GM12878 (cell line): Measurements from ENCODE around the gene C19orf38. TPM values are rescaled to one million over a fixed set of nuclear protein-coding genes. Genes with fewer than 3 reads are reported as not detected.

Experiments
- ATAC-seq: fragments of 200-7000 bp; cut with Tn5 transposase; 3 replicates; pipeline ENCODE4 v1.9.1; 2020; ENCODE audit warnings: mild to moderate bottlenecking, moderate library complexity
- BruUV-seq: library from RNA; stranded (reverse); fragments of 400-500 nt; replicated peaks from 2 replicates; lab custom pipeline; 2021; lab: Mats Ljungman, UMichigan
- CTCF ChIA-PET: fragments of 300-600 bp; sonication (Branson Sonifier 250); formaldehyde crosslinking; extraction: SDS; loops from one replicate; lab custom pipeline; 2021; ENCODE audit warnings: inconsistent platforms; lab: Yijun Ruan, JAX
- POLR2A ChIA-PET: fragments of 350-600 bp; formaldehyde crosslinking; extraction: SDS; loops from one replicate; lab custom pipeline; 2021; ENCODE audit warnings: inconsistent platforms; lab: Charles Lee
- RAD21 ChIA-PET: fragments of 300-600 bp; sonication (Branson Sonifier 250); formaldehyde crosslinking; loops from one replicate; lab custom pipeline; 2023; ENCODE audit warnings: antibody characterized with exemption; ENCODE audit not compliant: unreplicated experiment; lab: Charles Lee
- SMC1A ChIA-PET: fragments of 300-600 bp; sonication (Branson Sonifier 250); formaldehyde crosslinking; loops from one replicate; lab custom pipeline; 2023; ENCODE audit not compliant: unreplicated experiment, uncharacterized antibody; lab: Charles Lee
- DNase-seq: peaks from one replicate; pipeline ENCODE4 v3.0.0-alpha.2; 2011; ENCODE audit warnings: low read depth, low spot score
- FAIRE-seq: peaks from 3 replicates; lab custom pipeline; 2011; peaks lifted over from hg19 to GRCh38; lab: Jason Lieb, UNC
- H2AFZ ChIP-seq: 2 replicates; pipeline ENCODE4 v1.6.0; 2011; ENCODE audit warnings: low read depth, low read length, control low read depth; ENCODE audit not compliant: control insufficient read depth
- H3K27ac ChIP-seq: 2 replicates; pipeline ENCODE4 v1.5.1; 2011; ENCODE audit warnings: control low read depth; ENCODE audit not compliant: control insufficient read depth, insufficient read depth
- H3K27me3 ChIP-seq, 2 experiments: replicated peaks in 1 of 2; 2 replicates each; pipeline versions ENCODE4 v1.6.0 to v1.6.1; 2011; ENCODE audit warnings: low read length in 1 of 2; ENCODE audit not compliant: control insufficient read depth in 2 of 2, insufficient read depth in 2 of 2
- H3K36me3 ChIP-seq, 2 experiments: 2 replicates each; pipeline ENCODE4 v1.5.1; 2011; ENCODE audit warnings: low read length in 1 of 2; ENCODE audit not compliant: control insufficient read depth in 2 of 2, insufficient read depth in 2 of 2
- H3K4me1 ChIP-seq: 2 replicates; pipeline ENCODE4 v1.6.1; 2011; ENCODE audit warnings: mild to moderate bottlenecking, low read length, moderate library complexity, mixed read lengths; ENCODE audit not compliant: control insufficient read depth, insufficient read depth
- H3K4me2 ChIP-seq: 2 replicates; pipeline ENCODE4 v1.6.0; 2011; ENCODE audit warnings: control low read depth; ENCODE audit not compliant: control insufficient read depth, insufficient read depth
- H3K4me3 ChIP-seq: fragments of 200-600 bp; sonication (generic); 2 replicates; pipeline ENCODE4 v1.5.1; 2016
- H3K79me2 ChIP-seq: 2 replicates; pipeline ENCODE4 v1.6.0; 2011; ENCODE audit warnings: low read length; ENCODE audit not compliant: control insufficient read depth, insufficient read depth
- H3K9ac ChIP-seq: 2 replicates; pipeline ENCODE4 v1.8.0; 2011; ENCODE audit warnings: low read length, control low read depth, mixed read lengths; ENCODE audit not compliant: control insufficient read depth, insufficient read depth
- H3K9me3 ChIP-seq: replicated peaks from 3 replicates; pipeline ENCODE4 v1.5.1; 2011; ENCODE audit warnings: mild to moderate bottlenecking, low read length; ENCODE audit not compliant: control insufficient read depth, insufficient read depth
- H4K20me1 ChIP-seq: 2 replicates; pipeline ENCODE4 v1.6.0; 2011; ENCODE audit not compliant: control insufficient read depth, insufficient read depth
- BCL3 ChIP-seq: IDR thresholded peaks from 2 replicates; pipeline ENCODE4 v1.6.1; 2011; ENCODE audit warnings: borderline replicate concordance, low read depth, mild to moderate bottlenecking, moderate library complexity, low read length; ENCODE audit not compliant: insufficient read depth, poor library complexity, severe bottlenecking
- ETV6 ChIP-seq, 2 experiments: fragments of 450-650 bp in 1 of 2; IDR thresholded peaks in 1 of 2; conservative IDR thresholded peaks in 1 of 2; 2 replicates each; pipeline ENCODE4 v1.6.1; 2014; ENCODE audit warnings: antibody characterized with exemption in 1 of 2, borderline replicate concordance in 1 of 2, low read depth in 1 of 2, mild to moderate bottlenecking in 1 of 2, moderate library complexity in 1 of 2
- FOXK2 ChIP-seq: fragments of 450-650 bp; IDR thresholded peaks from 2 replicates; pipeline ENCODE4 v1.6.1; 2017; ENCODE audit warnings: mild to moderate bottlenecking, moderate library complexity
- HDAC6 ChIP-seq: fragments of 200-600 bp; sonication (generic); IDR thresholded peaks from one replicate; pipeline ENCODE4 v1.8.0; 2017; ENCODE audit warnings: antibody characterized with exemption; ENCODE audit not compliant: unreplicated experiment
- IRF3 ChIP-seq: fragments of 450-650 bp; IDR thresholded peaks from 2 replicates; pipeline ENCODE4 v1.6.1; 2014; ENCODE audit warnings: mild to moderate bottlenecking
- IRF4 ChIP-seq: IDR thresholded peaks from 2 replicates; pipeline ENCODE4 v1.6.1; 2011; ENCODE audit warnings: low read depth, low read length
- IRF5 ChIP-seq: fragments of 450-650 bp; IDR thresholded peaks from 2 replicates; pipeline ENCODE4 v1.6.1; 2017; ENCODE audit warnings: borderline replicate concordance
- MYC ChIP-seq: IDR thresholded peaks from 2 replicates; pipeline ENCODE4 v1.6.1; 2011; ENCODE audit warnings: mild to moderate bottlenecking, low read length, moderate library complexity, inconsistent platforms; ENCODE audit not compliant: insufficient read depth, insufficient replicate concordance, insufficient read length, severe bottlenecking
- RB1 ChIP-seq: fragments of 450-650 bp; formaldehyde crosslinking; IDR thresholded peaks from 2 replicates; pipeline ENCODE4 v1.6.1; 2017; ENCODE audit warnings: mild to moderate bottlenecking, borderline replicate concordance
- RCOR1 ChIP-seq: conservative IDR thresholded peaks from 2 replicates; pipeline ENCODE4 v1.6.1; 2012; ENCODE audit warnings: low read depth, low read length, improper control_type of control experiment
- SPI1 ChIP-seq: IDR thresholded peaks from 2 replicates; pipeline ENCODE4 v1.6.1; 2011; ENCODE audit warnings: low read depth, mild to moderate bottlenecking, low read length, moderate library complexity, borderline replicate concordance; ENCODE audit not compliant: insufficient read depth
- SRF ChIP-seq, 2 experiments: IDR thresholded peaks; 2 replicates each; pipeline ENCODE4 v1.6.1; 2011; ENCODE audit warnings: low read depth in 2 of 2, low read length in 2 of 2, mild to moderate bottlenecking in 1 of 2, moderate library complexity in 1 of 2
- STAT1 ChIP-seq: fragments of 450-650 bp; conservative IDR thresholded peaks from 2 replicates; pipeline ENCODE4 v1.6.1; 2014; ENCODE audit warnings: antibody characterized with exemption, mild to moderate bottlenecking
- ZBTB4 ChIP-seq: fragments of 450-650 bp; formaldehyde crosslinking; IDR thresholded peaks from 2 replicates; pipeline ENCODE4 v1.4.0; 2022; ENCODE audit warnings: mild to moderate bottlenecking, moderate library complexity
- ZZZ3 ChIP-seq: IDR thresholded peaks from 2 replicates; pipeline ENCODE4 v1.6.1; 2011; ENCODE audit warnings: low read depth; ENCODE audit not compliant: control insufficient read depth, insufficient read length
- WGBS: methylation state at CpG from one replicate; pipeline ENCODE4 v1.1.6; 2016; ENCODE audit warnings: low lambda C conversion rate; ENCODE audit not compliant: insufficient replicate concordance, insufficient coverage; ENCODE audit errors: missing lambda C conversion rate; 5-methylcytosine and 5-hydroxymethylcytosine counted together
- in situ Hi-C: fragments of 300-500 bp; cut with MboI; formaldehyde crosslinking; loops from 9 replicates; pipeline ENCODE4 v1.14.3; 2018; ENCODE audit warnings: mixed read lengths
- intact Hi-C: fragments of 100-400 bp; cut with micrococcal nuclease; formaldehyde crosslinking; loops from one replicate; pipeline ENCODE4 v1.14.2; 2022; ENCODE audit not compliant: unreplicated experiment
- polyA plus RNA-seq, 11 experiments: library from polyadenylated mRNA; depleted of rRNA in 4 of 11; unstranded in 6 of 11; stranded (reverse) in 5 of 11; fragments of >200 nt; fragmentation: Nextera tagmentation in 4 of 11; fragmentation: Illumina TruSeq in 1 of 11; extraction: Ambion mirVana in 4 of 11; extraction: Trizol in 1 of 11; gene quantifications; 1 replicate in 1 of 11; 2 replicates in 10 of 11; pipeline versions ENCODE4 v1.2.1 to v1.2.3, GENCODE V29; 2011 to 2016; ENCODE audit warnings: inconsistent platforms in 2 of 11, missing spikeins in 2 of 11, low read depth in 1 of 11
- total RNA-seq, 4 experiments: library from RNA; depleted of rRNA in 3 of 4; stranded (reverse); fragments of >200 nt in 3 of 4; fragmentation: Illumina TruSeq in 1 of 4; extraction: Trizol in 1 of 4; gene quantifications; 2 replicates each; pipeline versions ENCODE4 v1.2.1 to v1.2.3, GENCODE V29; 2013 to 2021

The C19orf38 gene
- total and polyA plus RNA-seq, 10 of the 15 experiments (the other 5 are each of a cell fraction or from before 2014, with no cell fraction given) = 2.6 to 7.5 (median 5.0) TPM

GRCh38 chr19:10894911-10895213 lies 46.6 kb downstream of the C19orf38 start:
- SMC1A ChIA-PET = interaction anchor here (1.2 kb wide), 1 partner anchor 177 kb away, joined by 3 read pairs; the partner anchor contains the start of gene DNM2
- TF ChIP-seq IRF3 (no peak), SPI1 (no peak), ZBTB4 (no peak), SRF (IDR thresholded peaks at IDR 0.05; ENCODE audit: low read depth in 2 of 2, low read length in 2 of 2) (no peak), ETV6 (conservative IDR thresholded peaks at IDR 0.05 in 1 of 2, IDR thresholded peaks at IDR 0.05 in 1 of 2; ENCODE audit: borderline replicate concordance in 1 of 2, low read depth in 1 of 2) (no peak), IRF4 (no peak), STAT1 (no peak), IRF5 (no peak), ZZZ3 (no peak), RB1 (no peak), HDAC6 (no peak), MYC (no peak), RCOR1 (no peak), BCL3 (no peak), FOXK2 (no peak)

More at GRCh38 chr19:10894911-10895213, 46.6 kb downstream of the C19orf38 start:
- Histone ChIP-seq H3K4me3 (no peak overlapping the region), H3K9me3 (no peaks in the 10 kb centered on the region), H4K20me1 (peaks cover 3% of the 10 kb centered on the region), H3K4me2 (no peak overlapping the region), H3K36me3 (peaks cover 3 to 20% of the 10 kb centered on the region in 2 experiments), H3K79me2 (peaks cover 39% of the 10 kb centered on the region), H3K27me3 (no peaks in the 10 kb centered on the region), H3K4me1 (peaks cover 4% of the 10 kb centered on the region; the same call in 1 of the 2 replicates), H3K27ac (no peak overlapping the region), H2AFZ (no peak overlapping the region), H3K9ac (no peak overlapping the region)
- FAIRE-seq (no peak), DNase-seq (no peak), ATAC-seq (no peak)
- POLR2A ChIA-PET = no interaction called here
- intact Hi-C loops (no loop called here), in situ Hi-C loops (no loop called here)
- CTCF ChIA-PET = no interaction called here
- RAD21 ChIA-PET = no interaction called here
- BruUV-seq = no TSS peak
- WGBS = 100% methylated on average over 7 of the region's 7 CpGs
